Mucosa of descending colon (tissue), 3 donors: ENCODE measurements around the gene ALDH1L1. TPM values are rescaled to one million over a fixed set of nuclear protein-coding genes. Genes with fewer than 3 reads are reported as not detected.
A peak's percentile ranks its signal among the peaks of the same experiment; 100 is the strongest.

Experiments used
- ATAC-seq: fragments of 200-7000 bp; cut with Tn5 transposase; one replicate; pipeline ENCODE4 v1.9.1; 2020; ENCODE audit warnings: mild to moderate bottlenecking, moderate library complexity
- DNase-seq, 3 donors: peaks; one replicate each; pipeline ENCODE4 v3.0.0-alpha.2; 2020
- H3K36me3 ChIP-seq: fragments of 200-600 bp; one replicate; pipeline ENCODE4 v1.8.0; 2021; ENCODE audit warnings: low read depth, mild to moderate bottlenecking
- H3K4me1 ChIP-seq: fragments of 200-600 bp; one replicate; pipeline ENCODE4 v1.8.0; 2021; ENCODE audit warnings: low read depth, mild to moderate bottlenecking
- H3K4me3 ChIP-seq: fragments of 200-600 bp; one replicate; pipeline ENCODE4 v1.8.0; 2021; ENCODE audit warnings: mild to moderate bottlenecking
- H3K9me3 ChIP-seq: fragments of 200-600 bp; one replicate; pipeline ENCODE4 v1.8.0; 2021; ENCODE audit warnings: mild to moderate bottlenecking
- CTCF ChIP-seq: fragments of 200-600 bp; IDR thresholded peaks from one replicate; pipeline ENCODE4 v1.8.0; 2022; ENCODE audit warnings: antibody characterized with exemption, mild to moderate bottlenecking
- intact Hi-C, 2 donors: fragments of 100-400 bp; cut with DNase I in 1 of 2; cut with micrococcal nuclease in 1 of 2; formaldehyde crosslinking; loops; one replicate each; pipeline versions ENCODE4 v1.11.0 to v1.11.1; 2022; cut with DNase I, micrococcal nuclease
- total RNA-seq, 3 donors: library from RNA; stranded (reverse); fragmentation: NEBNext Ultra II Directional in 2 of 3; extraction: Animal tissue kit (Norgen Biotek cat#: 25700) in 2 of 3; gene quantifications; one replicate each; pipeline versions ENCODE4 v1.2.1 to v1.2.4, GENCODE V29; 2021 to 2023
- donor health status: DM: no; HTN: no; CAD: no; lungs with moderate emphysema.
- donor health status: DM: no; HTN: no; CAD: no.
- donor health status: DM: no; HTN: yes; CAD: no.

ALDH1L1 gene
- total RNA-seq, 3 donors from 2014 or later: 14.3 to 27.4 (median 15.0) TPM

GRCh38 chr3:126082362-126083137 is 97.8 kb downstream of the ALDH1L1 start:
- no peak for DNase-seq
- Histone ChIP-seq H3K36me3 (no peaks in the 10 kb centered on the region), H3K9me3 (no peaks in the 10 kb centered on the region), H3K4me3 (no peak overlapping the region), H3K4me1 (peaks cover 9% of the 10 kb centered on the region)
- no peak for TF ChIP-seq CTCF
- intact Hi-C loops: no loop called here
- ATAC-seq: no peak

- Histone ChIP-seq H3K4me3 (no peak overlapping the region), H3K9me3 (no peaks in the 10 kb centered on the region), H3K36me3 (no peaks in the 10 kb centered on the region), H3K4me1 (peaks cover 9% of the 10 kb centered on the region)
- no peak for DNase-seq
- intact Hi-C loops: no loop called here
- TF ChIP-seq CTCF: no peak
- peak; percentile 4 for ATAC-seq
Measured at GRCh38 chr3:126081618-126082361, 98.6 kb downstream of the ALDH1L1 start.

- no peak for ATAC-seq
Measured at GRCh38 chr3:126080970-126081369, 99.4 kb downstream of the ALDH1L1 start.

GRCh38 chr3:126078866-126079265 is 101.5 kb downstream of the ALDH1L1 start:
- H3K36me3 ChIP-seq: no peaks in the 10 kb centered on the region
- DNase-seq: no peak
- H3K4me3 ChIP-seq: no peak overlapping the region
- intact Hi-C loops: no loop called here
- no peaks in the 10 kb centered on the region for H3K9me3 ChIP-seq
- peaks cover 4% of the 10 kb centered on the region for H3K4me1 ChIP-seq
- TF ChIP-seq CTCF: no peak
- ATAC-seq: no peak

More at GRCh38 chr3:126080970-126081369, 99.4 kb downstream of the ALDH1L1 start:
- TF ChIP-seq CTCF: no peak
- no peak for DNase-seq
- Histone ChIP-seq H3K9me3 (no peaks in the 10 kb centered on the region), H3K4me3 (no peak overlapping the region), H3K4me1 (peaks cover 9% of the 10 kb centered on the region), H3K36me3 (no peaks in the 10 kb centered on the region)
- intact Hi-C loops: no loop called here

- intact Hi-C loops: no loop called here
- DNase-seq: no peak
Measured at GRCh38 chr3:126077754-126078153, 102.6 kb downstream of the ALDH1L1 start.

More at GRCh38 chr3:126077754-126078153, 102.6 kb downstream of the ALDH1L1 start:
- Histone ChIP-seq H3K36me3 (no peaks in the 10 kb centered on the region), H3K9me3 (no peaks in the 10 kb centered on the region), H3K4me1 (no peaks in the 10 kb centered on the region), H3K4me3 (no peak overlapping the region)
- no peak for TF ChIP-seq CTCF
- no peak for ATAC-seq
